Tongue (tissue), 3 donors: ENCODE data around the gene OR8I2. TPM values are rescaled to one million over a fixed set of nuclear protein-coding genes. Genes with fewer than 3 reads are reported as not detected.
"Not testable (repeated sequence)": the region's sequence is repeated elsewhere in the genome, so short reads cannot be mapped to it uniquely, and the experiment has no call there.

ENCODE experiments used
- DNase-seq: peaks from one replicate; pipeline ENCODE4 v3.0.0-alpha.2; 2015
- small RNA-seq: library from RNA; depleted of rRNA; stranded (forward); fragments of <200 nt; gene quantifications from one replicate; pipeline ENCODE3, GENCODE V24; 2014; ENCODE audit warnings: low replicate concordance
- total RNA-seq: library from RNA; depleted of rRNA; stranded (reverse); fragments of >200 nt; gene quantifications from one replicate; pipeline ENCODE4 v1.2.3, GENCODE V29; 2014

Gene OR8I2
- total RNA-seq: not detected

GRCh38 chr11:56093008-56093407 lies at the start of gene OR8I2:
TSS of gene OR8I2 (plus strand) at chr11:56093308. CDS start at chr11:56093308, 0 bp downstream.
- DNase-seq: no peak

- no peak for DNase-seq
These were observed 47.6 kb upstream of the OR8I2 start for GRCh38 chr11:56045538-56045937.

GRCh38 chr11:56048480-56048879 lies 44.6 kb upstream of the OR8I2 start:
- no peak for DNase-seq

GRCh38 chr11:56049487-56049886 lies 43.6 kb upstream of the OR8I2 start:
- DNase-seq: no peak

- not testable (repeated sequence) for DNase-seq
These were observed 36.7 kb upstream of the OR8I2 start for GRCh38 chr11:56056366-56056765.

GRCh38 chr11:56057661-56058237 lies 35.4 kb upstream of the OR8I2 start:
- not testable (repeated sequence) for DNase-seq

GRCh38 chr11:56058260-56058780 lies 34.8 kb upstream of the OR8I2 start:
- DNase-seq: not testable (repeated sequence)

- no peak for DNase-seq
These were observed 26.1 kb upstream of the OR8I2 start for GRCh38 chr11:56066980-56067379.

GRCh38 chr11:56089697-56090096 lies 3.4 kb upstream of the OR8I2 start:
- no peak for DNase-seq

- no peak for DNase-seq
These were observed 10.2 kb downstream of the OR8I2 start, which contains the start of gene OR8H2 for GRCh38 chr11:56103210-56103737. TSS of gene OR8H2 (plus strand) at chr11:56103687. CDS start at chr11:56105043, 1,356 bp downstream.

GRCh38 chr11:56122073-56122472 lies 29.0 kb downstream of the OR8I2 start, which contains the start of gene OR8H3:
TSS of gene OR8H3 (plus strand) at chr11:56122373. CDS start at chr11:56122373, 0 bp downstream.
- DNase-seq: no peak

GRCh38 chr11:56140151-56140661 lies 47.1 kb downstream of the OR8I2 start, which contains the start of gene OR8J3:
TSS of gene OR8J3 (minus strand) at chr11:56140201. CDS start at chr11:56137718, 2,483 bp downstream.
- DNase-seq: no peak

GRCh38 chr11:56143681-56144080 lies 50.6 kb downstream of the OR8I2 start:
- DNase-seq: not testable (repeated sequence)

Small RNAs within 50 kb of the gene (small RNA-seq; reads per million reads assigned to genes)
- gene OR8I4P: not detected

Other genes with a start within 250 kb of the OR8I2 start
- gene TRIM51, start 210.0 kb upstream of the OR8I2 start, total RNA-seq: not detected
- gene OR5W2, start 178.7 kb upstream of the OR8I2 start, total RNA-seq: not detected
- not detected for gene OR5I1, start 156.9 kb upstream of the OR8I2 start, total RNA-seq
- gene OR10AG1, start 123.4 kb upstream of the OR8I2 start, total RNA-seq: not detected
- not detected for gene OR5F1, start 98.7 kb upstream of the OR8I2 start, total RNA-seq
- gene OR5AS1, start 65.7 kb upstream of the OR8I2 start, total RNA-seq: not detected
- not detected for gene OR8H2, start 10.4 kb downstream of the OR8I2 start, total RNA-seq
- gene OR8H3, start 29.1 kb downstream of the OR8I2 start, total RNA-seq: not detected
- gene OR8J3, start 46.9 kb downstream of the OR8I2 start, total RNA-seq: not detected
- gene OR8K5, start 67.0 kb downstream of the OR8I2 start, total RNA-seq: not detected
- gene OR5J2, start 83.3 kb downstream of the OR8I2 start, total RNA-seq: not detected
- gene OR5T2, start 140.9 kb downstream of the OR8I2 start, total RNA-seq: not detected
- not detected for gene OR5T3, start 158.9 kb downstream of the OR8I2 start, total RNA-seq
- gene OR5T1, start 180.8 kb downstream of the OR8I2 start, total RNA-seq: not detected
- not detected for gene OR8H1, start 198.9 kb downstream of the OR8I2 start, total RNA-seq
- not detected for gene OR8K3, start 221.8 kb downstream of the OR8I2 start, total RNA-seq